Prostate gland (tissue), 2 donors: Measurements from ENCODE around the gene WBP1. TPM values are rescaled to one million over a fixed set of nuclear protein-coding genes. Genes with fewer than 3 reads are reported as not detected.
"Not testable (repeated sequence)": the region's sequence is repeated elsewhere in the genome, so short reads cannot be mapped to it uniquely, and the experiment has no call there.

ENCODE experiments used
- DNase-seq: peaks from one replicate; pipeline ENCODE4 v3.0.0-alpha.2; 2019; ENCODE audit warnings: low spot score
- H3K27ac ChIP-seq, 2 donors: fragments of 200-600 bp; sonication (generic); 2 replicates each; pipeline ENCODE4 v1.5.1; 2017 to 2019
- H3K27me3 ChIP-seq: fragments of 200-600 bp; sonication (generic); replicated peaks from 2 replicates; pipeline ENCODE4 v1.5.1; 2019; ENCODE audit not compliant: insufficient read depth
- H3K36me3 ChIP-seq, 2 donors: fragments of 200-600 bp; sonication (generic); 1 replicate in 1 of 2; 2 replicates in 1 of 2; pipeline versions ENCODE4 v1.5.1 to v1.8.1; 2017 to 2019
- H3K4me1 ChIP-seq: fragments of 200-600 bp; sonication (generic); replicated peaks from 2 replicates; pipeline ENCODE4 v1.5.1; 2019
- H3K4me3 ChIP-seq, 2 donors: fragments of 200-600 bp; sonication (generic); 2 replicates each; pipeline ENCODE4 v1.5.1; 2017 to 2019
- H3K9me3 ChIP-seq: fragments of 200-600 bp; sonication (generic); 2 replicates; pipeline ENCODE4 v1.5.1; 2017
- POLR2A ChIP-seq: fragments of 450-650 bp; IDR thresholded peaks from one replicate; pipeline ENCODE4 v1.6.1; 2016; ENCODE audit warnings: antibody characterized with exemption, mild to moderate bottlenecking
- POLR2AphosphoS5 ChIP-seq: sonication (generic); formaldehyde crosslinking; IDR thresholded peaks from one replicate; pipeline ENCODE4 v1.6.1; 2017; ENCODE audit warnings: antibody characterized with exemption
- WGBS: methylation state at CpG from one replicate; pipeline ENCODE4 v1.1.5; 2018; 5-methylcytosine and 5-hydroxymethylcytosine counted together
- intact Hi-C: fragments of 100-400 bp; cut with DNase I; formaldehyde crosslinking; loops from one replicate; pipeline ENCODE4 v1.14.2; 2022
- total RNA-seq, 2 donors: library from RNA; depleted of rRNA; stranded (reverse); fragments of >200 nt; gene quantifications; one replicate each; pipeline ENCODE4 v1.1.0, GENCODE V29; 2016
- TF ChIP-seq, protein P1 (sequence below), 4 experiments: fragments of 200-600 bp in 2 of 4; fragments of 450-650 bp in 2 of 4; sonication (generic) in 2 of 4; IDR thresholded peaks; 1 replicate in 3 of 4; 2 replicates in 1 of 4; pipeline ENCODE4 v1.5.1; 2016 to 2019; ENCODE audit warnings: antibody characterized with exemption in 4 of 4, mild to moderate bottlenecking in 2 of 4, moderate library complexity in 2 of 4

Gene WBP1
- total RNA-seq, 2 donors from 2014 or later = 73.3 to 158 TPM

- Histone ChIP-seq H3K27ac (peak overlapping the region; percentile 90 to 91), H3K36me3 (no peaks in the 10 kb centered on the region), H3K4me1 (peaks cover 6% of the 10 kb centered on the region), H3K4me3 (peak overlapping the region; percentile 38 to 46), H3K9me3 (no peaks in the 10 kb centered on the region), H3K27me3 (no peaks in the 10 kb centered on the region)
- DNase-seq = no peak
- intact Hi-C loops = no loop called here
- WGBS = 15% methylated on average over 33 of the region's 33 CpGs
- TF ChIP-seq POLR2AphosphoS5 (no peak), POLR2A (no peak)
- TF ChIP-seq, protein P1, sequence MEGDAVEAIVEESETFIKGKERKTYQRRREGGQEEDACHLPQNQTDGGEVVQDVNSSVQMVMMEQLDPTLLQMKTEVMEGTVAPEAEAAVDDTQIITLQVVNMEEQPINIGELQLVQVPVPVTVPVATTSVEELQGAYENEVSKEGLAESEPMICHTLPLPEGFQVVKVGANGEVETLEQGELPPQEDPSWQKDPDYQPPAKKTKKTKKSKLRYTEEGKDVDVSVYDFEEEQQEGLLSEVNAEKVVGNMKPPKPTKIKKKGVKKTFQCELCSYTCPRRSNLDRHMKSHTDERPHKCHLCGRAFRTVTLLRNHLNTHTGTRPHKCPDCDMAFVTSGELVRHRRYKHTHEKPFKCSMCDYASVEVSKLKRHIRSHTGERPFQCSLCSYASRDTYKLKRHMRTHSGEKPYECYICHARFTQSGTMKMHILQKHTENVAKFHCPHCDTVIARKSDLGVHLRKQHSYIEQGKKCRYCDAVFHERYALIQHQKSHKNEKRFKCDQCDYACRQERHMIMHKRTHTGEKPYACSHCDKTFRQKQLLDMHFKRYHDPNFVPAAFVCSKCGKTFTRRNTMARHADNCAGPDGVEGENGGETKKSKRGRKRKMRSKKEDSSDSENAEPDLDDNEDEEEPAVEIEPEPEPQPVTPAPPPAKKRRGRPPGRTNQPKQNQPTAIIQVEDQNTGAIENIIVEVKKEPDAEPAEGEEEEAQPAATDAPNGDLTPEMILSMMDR (IDR thresholded peaks at IDR 0.05) = no peak
Measured at GRCh38 chr2:74441170-74441689, 17.0 kb upstream of the WBP1 start.

DNA sequence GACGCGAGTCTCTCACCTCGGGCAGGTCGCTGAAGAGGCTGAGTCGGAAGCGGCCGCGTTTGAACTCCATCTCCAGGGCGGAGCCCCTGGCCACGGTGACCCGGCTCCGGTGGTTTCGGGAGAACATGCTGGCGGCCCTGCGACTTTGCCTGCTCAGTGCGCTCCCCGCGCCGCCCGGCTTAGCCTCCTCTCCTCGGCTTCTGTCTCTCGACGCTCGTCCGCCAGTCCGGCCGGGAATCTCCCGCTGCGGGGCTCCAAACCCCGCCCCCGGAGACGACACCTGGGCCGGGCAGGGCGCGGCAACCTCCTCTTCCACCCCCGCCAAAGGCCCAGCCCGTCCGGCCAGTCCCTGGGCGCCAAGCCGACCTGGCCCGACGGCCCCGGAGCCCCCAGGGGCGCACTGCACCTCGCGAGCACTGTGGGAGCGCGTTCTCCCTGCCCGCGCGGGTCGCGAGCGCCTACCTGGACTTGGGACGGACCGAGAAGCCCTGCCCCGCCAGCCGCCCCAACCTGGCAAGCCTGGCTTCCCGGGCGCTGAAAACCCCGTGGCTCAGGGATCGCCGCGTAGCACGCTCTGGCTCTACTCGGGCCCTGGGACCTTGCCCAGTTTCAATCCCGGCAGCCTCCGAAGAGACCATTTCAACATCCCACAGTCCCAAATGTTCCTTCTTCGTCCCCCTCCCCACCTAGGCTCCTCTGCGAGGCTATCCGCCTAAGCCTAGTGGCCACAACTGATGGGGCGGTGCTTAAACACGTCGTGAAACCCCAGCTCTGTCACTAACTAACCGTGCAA is 16.4 kb upstream of the WBP1 start, which contains the start of gene RTKN:
Gene RTKN (minus strand): TSS at position 248 of the 793 bp plus-strand sequence. CDS start 121 bp downstream, at position 127.
- intact Hi-C loops = no loop called here
- Histone ChIP-seq H3K4me1 (peaks cover 6% of the 10 kb centered on the region), H3K9me3 (no peaks in the 10 kb centered on the region), H3K4me3 (peak within 1 kb of the TSS; percentile 38 to 46), H3K27ac (peak within 1 kb of the TSS; percentile 90 to 91), H3K36me3 (no peaks in the 10 kb centered on the region), H3K27me3 (no peaks in the 10 kb centered on the region)
- TF ChIP-seq POLR2AphosphoS5 (peak; percentile 8), POLR2A (peak; percentile 76)
- TF ChIP-seq, protein P1 (IDR thresholded peaks at IDR 0.05) = peak in 2 of 4 experiments; percentile 15 to 30
- DNase-seq = peak; percentile 81
- WGBS = 9% methylated on average over 66 of the region's 75 CpGs

DNA sequence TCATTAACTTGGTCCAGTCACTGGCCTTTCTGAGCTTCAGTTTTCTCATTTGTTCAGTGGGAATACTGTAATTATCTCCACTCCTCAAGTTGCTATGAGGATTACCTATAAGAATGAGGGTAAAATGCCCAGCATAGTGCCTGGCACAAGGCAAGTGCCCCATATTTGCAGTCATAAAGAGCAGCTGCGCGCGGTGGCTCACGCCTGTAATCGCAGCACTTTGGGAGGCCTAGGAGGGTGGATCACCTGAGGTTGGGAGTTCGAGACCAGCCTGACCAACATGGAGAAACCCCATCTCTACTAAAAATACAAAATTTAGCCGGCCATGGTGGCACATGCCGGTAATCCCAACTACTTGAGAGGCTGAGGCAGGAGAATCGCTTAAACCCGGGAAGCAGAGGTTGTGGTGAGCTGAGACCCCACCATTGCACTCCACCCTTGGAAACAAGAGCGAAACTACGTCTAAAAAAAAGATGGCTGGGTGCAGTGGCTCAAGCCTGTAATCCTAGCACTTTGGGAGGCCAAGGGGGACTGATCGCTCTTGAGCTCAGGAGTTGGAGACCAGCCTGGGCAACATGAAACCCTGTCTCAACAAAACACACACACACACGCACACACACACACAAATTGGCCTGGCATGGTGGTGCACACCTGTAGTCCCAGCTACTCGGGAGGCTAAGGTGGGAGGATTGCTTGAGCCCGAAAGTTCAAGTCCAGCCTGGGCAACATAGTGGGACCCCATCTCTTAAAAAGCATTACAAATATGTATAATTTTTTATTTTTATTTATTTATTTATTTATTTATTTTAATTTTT is 15.5 kb upstream of the WBP1 start:
- H3K4me1 ChIP-seq, intact Hi-C loops, H3K9me3 ChIP-seq, H3K27me3 ChIP-seq, DNase-seq, H3K36me3 ChIP-seq: not testable (repeated sequence)
- Histone ChIP-seq H3K4me3 (peak overlapping the region; percentile 38 to 46), H3K27ac (peak overlapping the region; percentile 90 to 91)
- WGBS = 87% methylated on average over 16 of the region's 16 CpGs

GRCh38 chr2:74444498-74445318 is 13.5 kb upstream of the WBP1 start:
- Histone ChIP-seq H3K4me1 (peaks cover 2% of the 10 kb centered on the region), H3K4me3 (no peak overlapping the region), H3K27me3 (no peaks in the 10 kb centered on the region), H3K36me3 (no peaks in the 10 kb centered on the region), H3K27ac (no peak overlapping the region), H3K9me3 (no peaks in the 10 kb centered on the region)
- no peak for DNase-seq
- intact Hi-C loops = no loop called here
- TF ChIP-seq POLR2A (no peak), POLR2AphosphoS5 (no peak)
- TF ChIP-seq, protein P1 (IDR thresholded peaks at IDR 0.05) = no peak
- 34% methylated on average over 5 of the region's 5 CpGs for whole genome bisulfite sequencing
